ENCODE measurements around the gene FARP1. TPM values are rescaled to one million over a fixed set of nuclear protein-coding genes. Genes with fewer than 3 reads are reported as not detected.

FARP1 gene
- total and polyA plus RNA-seq, 10 of the 15 experiments (the other 5 are each of a cell fraction or from before 2014, with no cell fraction given): 0.17 to 6.9 (median 0.68) TPM

GRCh38 chr13:98315902-98316301 lies 173.0 kb downstream of the FARP1 start (continued):
- TF ChIP-seq, protein P1, sequence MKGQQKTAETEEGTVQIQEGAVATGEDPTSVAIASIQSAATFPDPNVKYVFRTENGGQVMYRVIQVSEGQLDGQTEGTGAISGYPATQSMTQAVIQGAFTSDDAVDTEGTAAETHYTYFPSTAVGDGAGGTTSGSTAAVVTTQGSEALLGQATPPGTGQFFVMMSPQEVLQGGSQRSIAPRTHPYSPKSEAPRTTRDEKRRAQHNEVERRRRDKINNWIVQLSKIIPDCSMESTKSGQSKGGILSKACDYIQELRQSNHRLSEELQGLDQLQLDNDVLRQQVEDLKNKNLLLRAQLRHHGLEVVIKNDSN (IDR thresholded peaks at IDR 0.05; ENCODE audit: borderline replicate concordance, extremely low read length, insufficient read depth, low read depth, low read length): no peak
- TF ChIP-seq IKZF1 (conservative IDR thresholded peaks at IDR 0.05): no peak

DNA sequence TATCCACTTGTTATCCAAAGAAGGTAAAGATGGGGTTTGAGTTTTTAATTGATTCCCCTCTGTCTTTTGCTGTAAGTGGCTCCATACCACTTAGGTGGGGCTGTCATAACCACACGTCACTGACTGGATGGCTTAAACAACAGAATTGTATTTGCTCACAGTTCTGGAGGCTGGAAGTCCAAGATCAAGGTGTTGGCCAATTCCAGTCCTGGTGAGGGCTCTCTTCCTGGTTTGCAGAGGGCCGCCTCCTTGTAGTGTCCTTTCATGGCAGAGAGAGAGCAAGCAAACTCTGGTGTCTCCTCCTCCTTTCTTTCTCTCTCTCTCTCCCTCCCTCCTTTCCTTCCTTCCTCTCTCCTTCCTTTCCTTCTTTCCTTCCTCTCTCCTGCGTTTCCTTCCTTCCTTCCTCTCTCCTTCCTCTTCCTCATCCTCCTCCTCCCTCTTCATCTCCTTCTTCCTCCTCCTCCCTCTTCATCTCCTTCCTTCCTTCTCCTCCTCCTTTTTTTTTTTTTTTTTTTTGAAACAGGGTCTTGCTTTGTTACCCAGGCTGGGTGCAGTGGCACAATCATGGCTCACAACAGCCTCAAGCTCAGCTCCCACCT lies 174.8 kb downstream of the FARP1 start:
- FAIRE-seq (no peak), DNase-seq (ENCODE audit: low read depth, low spot score) (no peak), ATAC-seq (no peak)
- Histone ChIP-seq H3K9ac (ENCODE audit: control insufficient read depth, insufficient read depth, low read length) (no peak overlapping the region), H3K27ac (ENCODE audit: control insufficient read depth, insufficient read depth) (no peak overlapping the region), H3K79me2 (ENCODE audit: control insufficient read depth, insufficient read depth, low read length) (no peaks in the 10 kb centered on the region), H3K4me3 (no peak overlapping the region), H3K9me3 (replicated peaks; ENCODE audit: control insufficient read depth, insufficient read depth, low read length) (no peaks in the 10 kb centered on the region), H3K36me3 (ENCODE audit: control insufficient read depth in 2 of 2, insufficient read depth in 2 of 2, low read length in 1 of 2) (no peaks in the 10 kb centered on the region), H2AFZ (ENCODE audit: control insufficient read depth, low read depth, low read length) (no peak overlapping the region), H4K20me1 (ENCODE audit: control insufficient read depth, insufficient read depth) (no peaks in the 10 kb centered on the region), H3K27me3 (replicated peaks in 1 of 2; ENCODE audit: control insufficient read depth in 2 of 2, insufficient read depth in 2 of 2, low read length in 1 of 2) (no peaks in the 10 kb centered on the region), H3K4me1 (ENCODE audit: control insufficient read depth, insufficient read depth, low read length) (no peaks in the 10 kb centered on the region), H3K4me2 (ENCODE audit: control insufficient read depth, insufficient read depth) (no peak overlapping the region)
- intact Hi-C loops (cut with micrococcal nuclease; ENCODE audit: unreplicated experiment) (no loop called here), in situ Hi-C loops (cut with MboI) (no loop called here)
- ChIA-PET RAD21 (ENCODE audit: unreplicated experiment) (no interaction called here), CTCF (no interaction called here), SMC1A (ENCODE audit: uncharacterized antibody, unreplicated experiment) (no interaction called here), POLR2A (no interaction called here)
- 20% methylated on average over 3 of the region's 3 CpGs for WGBS (ENCODE audit: insufficient coverage, insufficient replicate concordance, low lambda C conversion rate, missing lambda C conversion rate)
- no peak for TF ChIP-seq CREM (IDR thresholded peaks at IDR 0.05; ENCODE audit: low read depth)
- no peak for TF ChIP-seq SRF (IDR thresholded peaks at IDR 0.05; ENCODE audit: low read depth in 2 of 2, low read length in 2 of 2)
- TF ChIP-seq STAT3 (IDR thresholded peaks at IDR 0.05; ENCODE audit: low read depth, low read length): no peak
- TF ChIP-seq RB1 (IDR thresholded peaks at IDR 0.05; ENCODE audit: borderline replicate concordance): no peak
- TF ChIP-seq KLF5 (IDR thresholded peaks at IDR 0.05; ENCODE audit: partially characterized antibody): no peak
- TF ChIP-seq CHD4 (IDR thresholded peaks at IDR 0.05): no peak
- no peak for TF ChIP-seq NR2C2 (IDR thresholded peaks at IDR 0.05; ENCODE audit: borderline replicate concordance, control insufficient read depth, insufficient read length, low read depth)
- TF ChIP-seq, protein P2, sequence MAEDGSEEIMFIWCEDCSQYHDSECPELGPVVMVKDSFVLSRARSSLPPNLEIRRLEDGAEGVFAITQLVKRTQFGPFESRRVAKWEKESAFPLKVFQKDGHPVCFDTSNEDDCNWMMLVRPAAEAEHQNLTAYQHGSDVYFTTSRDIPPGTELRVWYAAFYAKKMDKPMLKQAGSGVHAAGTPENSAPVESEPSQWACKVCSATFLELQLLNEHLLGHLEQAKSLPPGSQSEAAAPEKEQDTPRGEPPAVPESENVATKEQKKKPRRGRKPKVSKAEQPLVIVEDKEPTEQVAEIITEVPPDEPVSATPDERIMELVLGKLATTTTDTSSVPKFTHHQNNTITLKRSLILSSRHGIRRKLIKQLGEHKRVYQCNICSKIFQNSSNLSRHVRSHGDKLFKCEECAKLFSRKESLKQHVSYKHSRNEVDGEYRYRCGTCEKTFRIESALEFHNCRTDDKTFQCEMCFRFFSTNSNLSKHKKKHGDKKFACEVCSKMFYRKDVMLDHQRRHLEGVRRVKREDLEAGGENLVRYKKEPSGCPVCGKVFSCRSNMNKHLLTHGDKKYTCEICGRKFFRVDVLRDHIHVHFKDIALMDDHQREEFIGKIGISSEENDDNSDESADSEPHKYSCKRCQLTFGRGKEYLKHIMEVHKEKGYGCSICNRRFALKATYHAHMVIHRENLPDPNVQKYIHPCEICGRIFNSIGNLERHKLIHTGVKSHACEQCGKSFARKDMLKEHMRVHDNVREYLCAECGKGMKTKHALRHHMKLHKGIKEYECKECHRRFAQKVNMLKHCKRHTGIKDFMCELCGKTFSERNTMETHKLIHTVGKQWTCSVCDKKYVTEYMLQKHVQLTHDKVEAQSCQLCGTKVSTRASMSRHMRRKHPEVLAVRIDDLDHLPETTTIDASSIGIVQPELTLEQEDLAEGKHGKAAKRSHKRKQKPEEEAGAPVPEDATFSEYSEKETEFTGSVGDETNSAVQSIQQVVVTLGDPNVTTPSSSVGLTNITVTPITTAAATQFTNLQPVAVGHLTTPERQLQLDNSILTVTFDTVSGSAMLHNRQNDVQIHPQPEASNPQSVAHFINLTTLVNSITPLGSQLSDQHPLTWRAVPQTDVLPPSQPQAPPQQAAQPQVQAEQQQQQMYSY (CRISPR knock-in tag; IDR thresholded peaks at IDR 0.05): no peak
- no peak for TF ChIP-seq SREBF1 (IDR thresholded peaks at IDR 0.05; ENCODE audit: low read length)
- no peak for TF ChIP-seq RUNX3 (IDR thresholded peaks at IDR 0.05; ENCODE audit: low read length)
- TF ChIP-seq MYC (IDR thresholded peaks at IDR 0.05; ENCODE audit: insufficient read depth, insufficient read length, insufficient replicate concordance, low read length, severe bottlenecking): no peak
- BruUV-seq (replicated peaks): no TSS peak
